Stimulated activated CD8-positive, alpha-beta memory T cell treated with anti-CD3 and anti-CD28 coated beads, Interleukin-4, amount 100 ng/mL, for 24 hours (primary cell): ENCODE measurements around the gene STK24.

ENCODE experiments used
- DNase-seq: peaks from one replicate; pipeline ENCODE4 v3.0.0-alpha.2; 2020; ENCODE audit warnings: low read depth

STK24 gene

DNA sequence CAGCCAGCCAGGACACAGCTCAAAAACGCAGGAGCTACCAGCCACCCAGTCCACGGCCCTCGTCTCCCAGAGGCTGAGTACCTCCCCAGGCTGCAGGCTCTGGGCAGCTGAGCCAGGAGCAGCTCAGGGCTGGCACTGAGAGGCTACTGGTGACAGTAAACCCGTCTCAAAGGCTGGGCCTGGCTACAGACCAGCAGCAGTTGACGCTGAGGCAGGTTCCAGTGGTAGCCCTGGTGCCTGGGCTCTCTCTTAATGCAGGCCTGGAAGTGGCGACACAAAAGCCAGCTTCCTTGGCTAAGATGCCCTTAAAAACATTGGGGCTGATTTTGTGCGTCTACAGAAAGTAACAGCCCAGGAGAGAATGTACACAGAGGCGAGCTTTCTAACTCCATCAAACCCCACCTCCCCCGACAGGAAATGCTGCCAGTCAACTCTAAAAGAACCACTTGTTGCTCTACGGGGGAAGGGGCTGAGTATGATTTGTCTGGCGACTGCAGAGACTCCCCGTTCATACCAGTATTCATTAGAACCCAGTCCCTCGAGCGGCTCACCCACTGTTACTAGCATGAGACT lies 126.3 kb downstream of the STK24 start:
- no peak for DNase-seq

DNA sequence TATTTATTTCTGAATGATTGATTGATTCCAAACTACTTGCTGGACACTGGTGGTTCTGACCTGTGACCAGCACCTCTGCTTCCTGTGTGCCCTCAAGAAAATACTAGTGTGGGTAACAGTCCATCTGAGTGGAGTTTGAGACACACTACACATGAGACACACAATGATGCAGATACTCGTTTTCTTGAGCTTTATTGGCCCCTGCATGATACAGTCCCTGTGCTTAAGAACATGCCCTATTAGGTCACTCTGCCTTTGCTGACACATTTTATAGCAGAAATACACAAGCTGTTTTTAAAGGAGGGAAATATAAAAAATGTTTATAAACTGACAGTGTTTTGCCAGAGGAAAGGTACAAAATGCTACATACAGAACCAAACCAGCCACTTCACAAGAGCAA lies 126.9 kb downstream of the STK24 start:
- no peak for DNase-seq

DNA sequence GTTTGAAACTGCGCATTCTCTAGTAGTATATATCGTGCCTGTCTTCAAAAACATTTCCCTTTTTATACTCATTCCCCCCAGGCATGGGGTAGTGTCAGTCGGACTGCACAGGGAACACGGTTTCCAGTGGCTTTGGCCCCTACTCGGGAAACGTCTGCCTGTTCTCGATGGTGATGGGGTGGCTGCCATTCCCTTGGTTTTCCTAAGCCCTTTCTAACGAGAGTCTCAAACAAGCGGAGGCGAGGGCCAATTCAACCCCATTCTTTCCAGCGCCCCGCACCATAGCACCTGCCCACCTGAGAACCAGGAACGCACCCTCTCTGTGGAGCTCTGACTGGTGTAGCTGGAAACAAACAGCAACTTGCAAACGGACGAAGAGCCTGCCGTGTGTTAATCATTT lies 127.6 kb downstream of the STK24 start:
- no peak for DNase-seq

DNA sequence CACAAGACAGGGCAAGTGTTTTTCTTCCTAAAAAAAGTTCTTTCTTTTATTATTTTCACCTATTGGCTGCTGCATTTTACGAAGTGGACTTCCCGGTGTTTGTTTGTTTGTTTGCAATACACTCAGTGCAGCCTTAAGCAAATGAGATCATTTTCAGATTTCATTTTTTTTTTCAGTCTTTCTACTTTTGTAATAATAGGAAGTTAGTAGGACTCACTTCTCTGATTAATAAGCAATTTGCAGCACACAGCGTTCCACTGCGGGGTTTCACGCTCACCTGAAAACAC lies 128.3 kb downstream of the STK24 start:
- DNase-seq = no peak

DNA sequence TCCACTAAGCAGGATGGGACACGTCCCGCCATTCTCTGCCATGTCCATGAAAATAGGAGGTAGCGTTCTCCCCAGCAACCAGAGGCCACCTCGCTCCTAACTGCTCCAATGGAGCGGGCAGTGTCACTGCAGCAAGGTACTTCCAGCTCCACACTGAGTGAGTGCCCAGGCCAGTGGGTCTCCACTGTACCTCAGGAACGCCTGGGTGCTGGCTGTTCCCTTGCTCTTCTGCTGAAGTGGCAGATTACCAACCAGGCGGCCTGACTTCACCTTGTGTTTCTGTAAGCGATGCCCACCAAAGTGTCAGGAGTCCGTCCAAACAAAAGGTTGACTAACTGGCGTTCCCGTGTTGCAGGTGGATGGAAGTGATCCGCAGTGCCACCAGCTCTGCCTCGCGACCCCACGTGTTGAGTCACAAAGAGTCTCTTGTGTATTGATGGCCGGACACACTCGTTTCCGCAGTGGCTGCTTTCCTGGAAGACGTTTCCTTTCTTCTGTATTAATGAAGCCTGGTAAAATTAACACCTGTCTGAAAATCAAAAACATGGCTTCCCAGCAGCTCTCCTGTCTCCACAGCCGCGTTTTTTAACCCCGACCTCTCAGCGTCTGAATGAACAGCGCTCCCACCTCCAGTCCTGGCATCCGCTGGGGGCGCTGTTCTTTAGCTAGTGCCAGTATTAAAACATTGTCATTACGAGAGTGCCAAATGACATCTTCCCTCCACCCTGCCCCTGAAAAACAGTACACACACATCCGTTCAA lies 128.8 kb downstream of the STK24 start:
- DNase-seq = no peak

- DNase-seq = no peak
Observed at GRCh38 chr13:98447130-98447529, 129.8 kb downstream of the STK24 start.

DNA sequence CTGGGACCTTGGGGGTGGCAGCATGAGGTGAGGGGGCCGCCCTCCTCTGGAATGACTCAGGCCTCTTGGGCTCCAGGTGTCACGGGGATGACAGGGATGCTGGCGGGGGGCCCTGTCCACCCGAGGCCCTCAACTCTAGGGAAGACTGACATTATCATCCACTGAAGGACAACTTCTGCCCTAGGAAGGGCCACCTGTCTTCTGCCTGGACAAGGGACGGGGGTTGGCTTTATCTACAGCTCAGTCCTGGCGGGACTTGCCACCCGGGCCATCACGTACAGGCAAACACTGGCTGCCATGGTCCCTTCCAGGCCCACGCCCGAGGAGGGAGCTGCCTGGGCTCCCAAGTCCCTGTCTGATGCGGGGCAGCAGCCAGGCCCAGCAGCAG lies 130.7 kb downstream of the STK24 start:
- no peak for DNase-seq

- DNase-seq = peak; percentile 68
Observed at GRCh38 chr13:98445340-98446233, 131.3 kb downstream of the STK24 start.

DNA sequence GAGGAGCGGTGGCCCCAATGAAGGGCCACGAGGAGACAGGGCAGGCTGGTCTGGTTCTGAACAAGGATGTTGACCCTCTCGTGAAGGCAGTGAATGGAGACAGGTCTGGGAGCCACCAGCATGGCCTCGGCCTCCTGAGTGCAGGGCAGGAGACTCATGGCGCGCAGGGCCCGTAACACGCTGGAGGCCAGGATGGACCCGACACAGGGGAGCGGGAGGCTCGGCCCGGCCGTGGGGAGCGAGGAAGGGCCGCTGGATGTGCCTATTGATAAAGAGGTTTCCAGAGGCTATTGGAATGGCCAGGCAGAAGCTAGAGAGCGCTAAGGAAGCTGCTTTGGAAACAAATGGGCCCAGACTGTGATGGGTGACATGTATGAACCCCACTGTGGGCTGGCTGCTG lies 132.5 kb downstream of the STK24 start:
- DNase-seq = no peak

DNA sequence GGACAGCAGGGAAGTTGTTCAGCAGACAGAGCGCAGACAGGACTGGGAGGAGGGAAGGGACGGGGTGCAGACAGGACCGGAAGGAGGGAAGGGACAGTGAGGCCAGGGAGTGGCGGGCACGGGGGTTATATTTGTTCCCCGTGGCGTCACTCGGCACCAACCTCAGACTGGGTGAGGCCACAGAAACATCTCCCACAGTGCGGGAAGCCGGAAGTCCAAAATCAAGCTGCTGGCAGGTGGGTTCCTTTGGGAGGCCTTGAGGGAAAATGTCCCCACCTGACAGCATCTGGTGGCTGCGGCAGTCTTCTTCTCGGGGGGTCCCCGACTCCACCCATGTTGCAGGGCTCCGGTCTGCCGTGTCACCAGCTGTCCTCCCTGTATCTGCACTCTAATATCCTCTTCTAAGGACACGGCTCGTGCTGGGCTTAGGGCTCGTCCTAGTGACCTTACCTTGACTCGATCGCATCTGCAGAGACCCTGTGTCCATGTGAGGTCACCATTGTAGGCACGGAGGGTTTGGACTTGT lies 133.0 kb downstream of the STK24 start:
- no peak for DNase-seq

- no peak for DNase-seq
Observed at GRCh38 chr13:98443329-98443728, 133.6 kb downstream of the STK24 start.

DNA sequence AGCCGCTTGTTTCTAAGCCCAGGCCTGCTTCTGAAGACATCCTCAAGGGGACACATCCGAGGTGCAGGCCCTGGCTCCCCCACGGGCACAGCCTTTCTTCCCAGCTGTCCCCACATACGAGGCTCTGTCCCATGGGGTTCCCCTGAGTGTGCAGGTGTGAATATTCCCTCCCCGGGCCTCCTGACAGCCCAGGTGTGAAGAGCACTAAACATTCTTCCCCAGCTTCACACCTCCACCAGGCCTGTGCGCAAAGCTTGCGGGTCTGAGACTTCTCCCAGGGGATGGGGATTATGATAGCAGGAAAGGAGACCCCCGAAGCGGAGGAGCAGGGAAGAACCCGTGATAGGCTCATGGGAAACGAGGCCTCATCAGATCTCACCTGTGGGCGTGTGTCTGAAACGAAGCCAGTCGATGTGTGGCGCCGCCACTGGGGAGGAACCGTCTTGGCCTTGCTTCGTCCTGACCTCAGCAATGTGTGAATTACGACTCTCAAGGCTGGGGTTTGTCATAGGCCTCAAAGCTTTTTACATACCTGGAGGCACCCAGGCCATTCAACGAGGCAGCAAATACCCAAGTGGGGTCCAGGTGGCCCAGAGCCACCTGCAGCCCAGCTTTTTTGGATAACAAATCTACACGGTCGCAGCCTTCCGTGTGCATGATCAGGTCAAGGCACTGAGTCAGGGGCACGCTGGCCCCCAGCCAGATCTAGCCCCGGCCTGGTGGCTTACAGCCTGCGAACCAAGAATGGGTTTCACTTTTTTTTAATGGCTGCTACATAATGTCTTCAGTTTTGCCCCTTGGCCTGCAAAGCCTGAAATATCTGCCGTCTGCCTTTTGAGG lies 134.3 kb downstream of the STK24 start:
- no peak for DNase-seq

GRCh38 chr13:98441056-98441676 lies 135.7 kb downstream of the STK24 start:
- DNase-seq = no peak

GRCh38 chr13:98440390-98441055 lies 136.4 kb downstream of the STK24 start:
- no peak for DNase-seq

DNA sequence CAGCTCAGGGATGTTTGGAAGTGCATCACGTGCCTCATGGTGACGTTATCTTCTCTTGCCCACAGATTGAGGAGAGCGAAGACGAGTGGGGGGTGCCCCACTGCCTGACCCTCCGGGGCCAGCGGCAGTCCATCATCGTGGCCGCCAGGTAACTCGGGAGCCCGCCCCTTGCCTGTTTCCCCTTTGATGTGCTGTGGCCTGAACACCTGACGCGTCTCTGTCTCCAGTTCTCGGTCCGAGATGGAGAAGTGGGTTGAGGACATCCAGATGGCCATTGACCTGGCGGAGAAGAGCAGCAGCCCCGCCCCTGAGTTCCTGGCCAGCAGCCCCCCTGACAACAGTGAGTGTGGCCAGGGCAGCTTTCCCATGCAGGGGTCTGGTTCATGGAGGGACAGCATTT lies 137.0 kb downstream of the STK24 start:
- DNase-seq = no peak

- no peak for DNase-seq
Observed at GRCh38 chr13:98439126-98439828, 137.6 kb downstream of the STK24 start.

- no peak for DNase-seq
Observed at GRCh38 chr13:98438246-98439125, 138.4 kb downstream of the STK24 start.

- no peak for DNase-seq
Observed at GRCh38 chr13:98436233-98436910, 140.5 kb downstream of the STK24 start.

DNA sequence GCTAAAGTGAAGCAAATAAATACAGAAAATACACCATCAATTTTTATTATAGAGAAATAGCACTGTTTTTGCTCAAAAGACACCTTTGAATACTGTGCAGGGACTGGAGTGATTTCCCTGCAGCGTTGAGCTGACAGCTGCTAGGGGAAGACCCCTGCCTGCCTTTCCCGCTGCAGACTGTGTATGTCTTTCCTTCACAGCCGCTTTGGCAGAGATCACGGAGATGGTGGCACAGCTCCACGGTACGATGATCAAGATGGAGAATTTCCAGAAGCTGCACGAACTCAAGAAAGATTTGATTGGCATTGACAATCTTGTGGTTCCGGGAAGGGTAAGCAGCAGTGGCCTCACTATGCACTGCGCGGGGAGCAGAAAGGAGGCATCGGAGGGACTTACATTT lies 141.5 kb downstream of the STK24 start:
- DNase-seq = no peak
